GM21447 (cell line): ENCODE measurements around the gene FGF1.

Experiments used
- ATAC-seq: cut with Tn5 transposase; IDR thresholded peaks from one replicate; pipeline ENCODE4 v1.9.1; 2021; ENCODE audit not compliant: unreplicated experiment

The FGF1 gene

DNA sequence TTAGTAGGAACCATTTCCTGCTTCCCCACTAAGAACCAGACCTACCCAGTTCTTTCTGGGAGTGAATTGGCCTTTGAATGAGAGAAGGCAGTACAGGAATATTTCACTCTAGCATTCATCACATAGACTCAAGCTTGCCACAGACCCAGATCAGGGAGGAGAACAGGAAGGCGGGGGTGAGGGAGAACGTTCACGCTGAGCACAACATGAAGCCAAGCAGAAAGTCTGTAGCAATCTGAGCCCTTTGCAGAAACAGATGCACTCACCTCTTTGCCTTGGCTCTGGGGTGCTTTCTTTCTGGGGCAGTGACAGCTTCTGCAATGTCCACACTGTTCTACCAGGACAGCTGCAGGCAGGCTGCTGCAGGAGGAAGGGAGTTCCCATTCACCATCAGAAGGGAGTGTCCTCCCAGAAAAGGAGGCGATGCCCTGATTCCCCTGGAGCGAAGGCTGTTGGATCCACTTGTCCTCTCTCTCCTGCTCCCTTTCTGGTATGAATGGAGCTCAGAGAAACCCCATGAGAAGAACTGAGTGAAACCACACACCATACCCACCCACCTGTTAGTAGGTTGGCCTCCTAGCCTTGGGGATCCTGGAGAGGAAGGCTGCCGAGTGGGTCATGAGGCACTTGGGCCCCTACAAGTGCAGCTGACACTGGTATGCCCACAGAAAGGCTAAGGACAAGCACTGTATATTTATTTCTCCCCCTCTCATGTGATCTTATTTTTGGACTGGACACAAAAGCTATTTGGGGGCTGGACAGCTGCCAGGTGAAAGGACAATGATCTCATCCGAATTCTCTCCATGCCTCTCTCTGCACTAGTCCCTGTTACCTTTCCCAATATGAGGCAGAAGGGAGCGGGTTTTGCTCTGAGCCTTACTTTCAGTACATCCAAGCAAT lies 11.7 kb upstream of the FGF1 start:
- ATAC-seq: no peak

- no peak for ATAC-seq
Observed at GRCh38 chr5:142696379-142696778, 10.5 kb upstream of the FGF1 start.

GRCh38 chr5:142694092-142694856 lies 8.4 kb upstream of the FGF1 start:
- ATAC-seq: no peak

DNA sequence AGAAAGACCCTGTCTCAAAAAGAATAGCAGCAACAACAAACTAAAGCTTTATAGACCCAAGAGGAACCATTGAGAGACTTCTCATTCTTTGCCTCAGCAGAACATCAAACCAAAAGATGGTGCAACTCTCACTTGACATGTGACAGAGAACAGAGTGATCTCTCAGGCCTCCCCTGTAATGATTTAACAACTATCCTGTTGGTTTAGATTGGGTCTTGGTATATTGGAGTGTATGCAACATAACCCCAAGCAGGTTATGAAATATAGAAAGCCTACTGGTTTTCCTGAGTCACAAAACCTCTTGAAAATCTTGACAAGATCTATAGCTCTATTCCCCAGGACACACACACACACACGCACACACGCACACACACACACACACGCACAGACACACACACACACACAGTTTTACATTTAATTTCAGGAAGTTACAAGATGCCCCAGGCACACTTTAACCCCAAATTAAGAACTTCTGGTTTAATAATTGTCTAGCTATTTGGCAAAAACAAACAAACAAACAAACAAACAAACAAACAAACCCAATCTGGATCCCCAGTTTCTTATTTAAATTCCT lies 6.5 kb upstream of the FGF1 start:
- no peak for ATAC-seq

DNA sequence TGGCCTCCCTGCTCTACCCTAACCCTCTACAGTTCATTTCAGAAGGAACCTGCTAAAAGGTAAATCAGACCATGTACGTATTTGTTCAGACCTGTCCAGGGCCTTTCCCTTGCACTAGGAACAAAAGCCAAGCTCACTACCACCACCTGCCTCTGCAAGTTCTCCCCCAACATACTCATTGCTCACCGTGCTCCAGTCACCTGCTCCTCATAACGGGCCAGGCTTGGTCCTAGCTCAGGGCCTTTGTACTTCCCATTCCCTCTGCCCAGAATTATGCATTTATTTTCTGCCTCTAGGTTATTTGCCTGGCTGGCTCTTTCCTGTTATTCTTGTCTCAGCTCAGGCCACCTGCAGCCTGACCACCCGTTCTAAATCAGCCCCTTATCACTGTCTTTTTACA lies 4.8 kb upstream of the FGF1 start:
- ATAC-seq: no peak

DNA sequence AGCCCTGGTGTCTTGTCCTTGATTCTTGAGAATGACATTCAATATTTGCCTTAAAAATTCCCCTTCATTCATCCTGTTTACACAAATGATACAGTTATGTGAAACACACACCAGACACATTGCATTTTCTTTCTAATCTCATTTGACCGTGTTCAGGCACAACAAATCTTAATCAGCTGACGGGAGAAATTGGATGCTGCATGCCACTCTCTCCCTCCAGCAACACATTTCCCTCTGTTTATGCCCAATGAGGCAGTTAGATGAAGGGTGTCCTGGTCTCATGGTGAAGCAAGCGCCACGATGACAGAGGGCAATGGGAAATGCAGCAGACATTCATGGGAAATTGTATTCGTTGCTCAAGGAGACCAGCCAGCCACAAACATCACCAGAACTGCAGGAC lies 3.2 kb upstream of the FGF1 start:
- ATAC-seq: no peak

DNA sequence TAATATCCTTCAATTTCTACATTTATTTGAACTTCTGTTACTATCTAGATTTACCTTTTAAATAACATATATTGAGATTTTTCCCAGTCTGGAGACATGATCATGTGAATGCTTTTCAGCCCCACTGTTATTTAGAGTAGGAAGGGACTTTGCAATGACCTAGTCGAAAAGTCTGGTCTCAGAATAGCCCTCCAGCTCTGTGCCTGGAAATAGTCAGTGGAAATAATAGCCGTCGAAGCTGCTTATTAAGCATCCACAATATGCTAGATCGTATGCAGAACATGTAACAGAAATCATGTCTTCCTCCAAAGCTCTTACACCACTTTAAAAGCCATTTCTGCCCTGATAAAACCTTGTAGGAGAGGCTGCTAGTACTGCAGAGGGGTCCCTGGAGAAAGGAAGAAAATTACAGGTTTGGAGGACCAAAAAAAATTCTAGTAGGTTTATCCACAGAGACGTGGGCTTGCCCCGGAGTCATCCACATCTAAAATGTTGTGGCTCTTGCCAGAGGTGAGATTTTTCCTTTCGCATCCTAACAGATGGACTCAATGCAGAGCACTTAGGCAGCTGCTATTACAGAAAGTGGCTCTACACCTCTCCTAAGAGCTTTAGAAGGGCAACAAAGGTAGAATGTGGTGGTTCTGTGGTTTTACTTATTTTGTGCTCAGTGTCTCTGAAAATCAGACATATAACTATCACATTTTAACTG lies 2.5 kb upstream of the FGF1 start:
- ATAC-seq: no peak

DNA sequence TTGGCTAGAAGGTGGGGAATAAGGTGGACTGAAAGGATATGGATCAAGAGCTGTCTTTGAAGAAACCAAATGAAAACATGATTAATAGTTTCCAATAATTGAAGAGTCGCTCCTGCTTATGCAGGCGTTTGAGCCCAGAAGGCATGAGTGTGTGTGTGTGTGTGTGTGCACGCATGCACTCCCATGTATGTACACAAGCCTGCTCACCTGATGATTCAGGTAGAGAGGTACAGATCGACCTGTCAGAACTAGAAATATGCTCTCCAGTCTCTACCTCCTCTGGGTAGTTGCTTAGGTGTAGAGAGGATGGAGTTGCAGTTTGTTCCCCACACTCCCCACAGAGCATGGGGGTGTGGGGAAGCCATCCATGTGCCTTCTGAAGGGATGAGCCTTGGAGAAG lies 1.1 kb upstream of the FGF1 start:
- ATAC-seq: no peak

DNA sequence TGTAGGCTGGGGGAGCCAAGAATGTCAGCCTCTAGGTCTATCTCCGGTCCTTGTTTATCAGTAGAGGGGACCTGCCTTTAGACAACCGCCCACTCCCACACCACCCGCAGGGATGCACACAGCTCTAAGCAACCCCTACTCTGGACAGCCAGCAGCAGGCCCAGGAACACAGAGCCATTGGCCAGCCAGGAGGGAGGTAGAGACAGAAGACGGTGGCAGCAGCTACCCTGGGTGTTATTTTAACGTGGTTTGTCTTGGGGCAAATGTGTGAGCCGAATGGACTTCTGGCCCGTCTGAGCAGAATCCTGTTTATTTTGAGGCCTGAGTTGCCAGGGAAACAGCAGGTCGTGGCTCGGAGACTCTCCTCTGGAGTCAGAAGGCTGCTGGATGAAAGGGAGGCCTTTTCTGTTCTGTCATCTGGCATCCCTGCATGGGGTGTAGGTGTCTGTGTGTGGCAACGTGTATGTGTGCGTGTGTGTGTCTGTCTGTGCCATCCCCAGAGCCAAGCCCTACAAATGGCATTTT lies 382 bp upstream of the FGF1 start:
- ATAC-seq: no peak

DNA sequence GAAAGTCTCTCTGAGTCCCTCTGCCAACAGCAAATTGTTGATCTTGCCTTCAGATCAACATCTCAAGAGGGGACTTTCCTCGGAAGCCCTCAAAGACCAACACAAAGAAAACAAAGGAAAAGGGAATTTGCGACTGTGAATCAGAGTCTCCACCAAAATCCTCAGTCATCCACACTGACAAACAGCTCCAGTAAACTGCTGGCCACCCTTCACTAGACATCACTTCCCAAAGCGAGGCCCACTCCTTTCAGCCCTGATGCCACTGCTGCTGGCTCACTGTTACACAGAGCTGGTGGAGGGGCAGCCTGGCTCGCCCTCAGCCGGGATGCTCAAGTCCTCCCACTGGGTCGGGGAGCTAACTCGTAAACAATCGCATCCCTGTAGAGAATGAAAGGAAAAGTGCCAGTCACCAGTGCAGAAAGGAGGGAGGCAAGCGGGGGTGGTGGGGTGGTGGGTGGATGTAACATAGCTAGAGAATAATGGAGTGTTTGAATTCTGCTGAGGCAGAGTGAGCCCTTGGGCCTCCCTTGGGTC lies 1.3 kb downstream of the FGF1 start:
- no peak for ATAC-seq

GRCh38 chr5:142683881-142684505 lies 1.9 kb downstream of the FGF1 start:
- ATAC-seq: no peak

- ATAC-seq: no peak
Observed at GRCh38 chr5:142683116-142683515, 2.8 kb downstream of the FGF1 start.

DNA sequence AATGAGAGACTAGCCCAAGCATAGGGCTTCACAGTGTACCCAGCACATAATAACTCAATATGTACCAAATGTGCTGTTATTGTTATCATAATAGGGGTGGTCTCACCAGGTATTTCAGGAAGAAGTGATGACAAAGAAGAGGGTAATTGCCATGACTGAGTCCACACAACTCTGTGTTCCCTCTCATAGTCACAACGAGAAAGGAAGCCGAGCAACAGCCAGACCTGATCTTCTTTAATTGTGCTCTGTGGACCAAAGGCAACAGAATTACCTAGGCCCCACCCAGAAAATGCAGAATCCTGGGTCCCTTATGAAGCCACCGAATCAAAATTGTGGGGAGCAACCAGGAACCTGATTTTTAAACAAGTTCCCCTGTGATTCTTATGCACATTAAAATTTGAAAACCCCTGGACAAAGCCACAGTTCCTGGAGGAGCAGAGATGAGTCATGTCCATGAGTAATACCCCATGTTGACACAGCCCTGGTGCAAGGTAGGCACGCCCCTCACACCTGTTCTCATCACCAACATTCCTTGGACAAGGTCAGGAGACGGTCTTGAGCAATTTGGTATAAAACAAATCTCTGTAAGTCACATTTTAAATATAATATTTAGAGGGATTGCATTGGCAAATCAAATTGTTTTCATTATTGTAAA lies 5.2 kb downstream of the FGF1 start:
- ATAC-seq: no peak

DNA sequence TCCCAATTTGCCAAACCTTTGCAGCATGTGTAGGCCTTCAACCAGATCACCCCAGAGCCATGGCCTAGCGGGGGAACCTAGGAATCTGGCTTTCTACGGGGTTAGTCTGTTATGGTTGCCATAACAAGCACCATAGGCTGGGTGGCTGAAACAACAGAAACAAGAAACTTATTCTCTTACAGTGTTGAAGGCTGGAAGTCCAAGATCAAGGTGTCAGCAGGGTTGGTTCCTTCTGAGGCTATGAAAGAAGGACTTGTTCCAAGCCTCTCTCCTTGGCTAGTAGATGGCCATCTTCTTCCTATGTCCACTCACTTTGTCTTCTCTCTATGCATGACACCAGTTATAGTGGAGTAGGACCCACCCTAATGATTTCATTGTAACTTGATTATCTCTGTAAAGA lies 6.1 kb downstream of the FGF1 start:
- ATAC-seq: no peak

DNA sequence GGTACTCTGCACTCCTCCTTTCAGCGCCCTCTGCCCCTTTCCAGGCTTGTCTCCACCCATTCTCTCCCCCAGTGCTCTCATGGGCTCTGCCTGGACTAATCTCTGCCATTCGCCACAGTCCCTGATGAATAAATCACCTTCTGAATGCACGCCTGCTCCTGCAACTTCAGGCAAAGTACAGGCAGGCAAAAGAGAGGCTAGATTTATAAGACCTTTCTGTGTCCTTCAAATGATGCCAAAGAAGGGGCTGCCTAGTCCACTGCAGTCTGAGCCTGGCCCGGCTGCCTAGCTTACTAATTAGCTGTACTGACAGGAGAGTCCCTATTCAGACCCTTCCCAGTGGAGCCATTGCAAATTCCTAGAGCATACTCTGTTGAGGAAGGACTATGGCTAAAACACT lies 7.4 kb downstream of the FGF1 start:
- ATAC-seq: no peak

DNA sequence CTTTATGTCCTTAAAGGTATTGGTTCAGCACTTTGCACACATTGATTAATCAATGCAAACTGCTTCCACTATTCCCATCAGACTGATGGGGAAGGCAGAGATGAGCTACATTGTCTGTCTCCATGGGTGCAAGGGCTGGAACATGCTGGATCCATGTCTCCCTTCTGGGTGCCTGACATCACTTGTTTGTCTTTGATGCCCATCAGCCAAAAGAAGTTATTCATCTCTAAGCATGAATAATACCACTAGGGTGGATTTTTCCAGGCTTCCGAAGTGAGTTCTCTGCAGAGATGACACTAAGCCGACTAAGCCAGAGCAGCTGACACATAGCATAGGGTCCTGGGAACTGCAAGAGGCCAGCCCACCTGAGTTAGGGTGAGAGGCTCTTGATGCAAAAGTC lies 8.7 kb downstream of the FGF1 start:
- ATAC-seq: no peak

DNA sequence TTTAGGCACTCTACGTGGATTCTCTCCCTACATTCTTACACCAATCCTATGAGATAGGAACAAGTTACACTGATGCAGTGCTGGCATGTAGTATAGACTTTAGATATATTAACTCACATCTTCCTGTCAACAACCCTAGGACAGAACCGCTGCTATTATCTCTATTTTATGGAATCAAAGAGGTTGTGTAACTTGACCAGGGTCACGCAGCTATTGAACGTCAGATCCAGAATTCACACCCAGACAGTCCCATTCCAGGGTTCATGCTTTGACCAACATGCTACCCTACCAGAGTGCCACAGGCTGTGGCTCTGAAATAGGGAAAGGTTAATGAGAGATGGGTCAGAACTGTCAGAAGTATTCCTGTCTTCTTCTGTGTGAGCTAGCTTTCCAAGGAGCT lies 9.6 kb downstream of the FGF1 start:
- no peak for ATAC-seq

GRCh38 chr5:142674531-142675469 lies 11.1 kb downstream of the FGF1 start:
- ATAC-seq: no peak

DNA sequence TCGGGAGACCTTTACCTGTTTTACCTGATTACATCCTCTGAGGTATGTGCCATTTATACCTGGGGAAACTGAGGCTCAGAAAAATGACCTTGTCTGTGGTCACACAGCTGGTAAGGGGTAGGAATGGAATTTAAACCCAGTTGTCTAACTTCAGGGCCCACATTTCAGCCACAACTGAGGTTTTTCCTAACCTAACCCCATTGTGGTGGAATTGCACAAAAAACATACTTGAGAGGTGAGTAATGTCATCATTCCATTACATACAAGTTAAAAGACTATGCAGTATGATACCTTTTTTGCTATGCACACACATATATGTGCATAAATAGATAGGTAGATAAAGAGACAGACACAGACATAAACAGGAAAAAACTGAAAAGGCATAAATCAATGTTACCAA lies 14.1 kb downstream of the FGF1 start:
- ATAC-seq: no peak
